Measurements from ENCODE around the gene PRKG1. TPM values are rescaled to one million over a fixed set of nuclear protein-coding genes. Genes with fewer than 3 reads are reported as not detected.

Gene PRKG1
- total RNA-seq, 2 donors from 2014 or later: 1.3 to 2.7 TPM

DNA sequence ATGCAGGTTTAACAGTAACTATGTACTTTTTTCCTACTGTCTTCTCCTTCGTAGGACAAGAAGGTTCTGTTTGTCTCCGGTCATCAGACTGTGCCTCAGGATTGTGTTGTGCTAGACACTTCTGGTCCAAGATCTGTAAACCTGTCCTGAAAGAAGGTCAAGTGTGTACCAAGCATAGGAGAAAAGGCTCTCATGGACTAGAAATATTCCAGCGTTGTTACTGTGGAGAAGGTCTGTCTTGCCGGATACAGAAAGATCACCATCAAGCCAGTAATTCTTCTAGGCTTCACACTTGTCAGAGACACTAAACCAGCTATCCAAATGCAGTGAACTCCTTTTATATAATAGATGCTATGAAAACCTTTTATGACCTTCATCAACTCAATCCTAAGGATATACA, 1242.2 kb downstream of the PRKG1 start:
- peak overlapping the region; percentile 89 for H3K4me3 ChIP-seq (ENCODE audit: low read length)
- H3K9ac ChIP-seq (ENCODE audit: extremely low read depth, low read length, poor library complexity, severe bottlenecking): no peak overlapping the region
- WGBS, 2 experiments (ENCODE audit: insufficient coverage in 1 of 2, insufficient read length in 1 of 2): 92 to 100% methylated on average over 2 to 4 of the region's 4 CpGs
- H3K4me1 ChIP-seq (ENCODE audit: control insufficient read depth, insufficient read depth, low read length): no peaks in the 10 kb centered on the region
- peaks cover 18% of the 10 kb centered on the region for H3K36me3 ChIP-seq (ENCODE audit: control insufficient read depth, insufficient read depth, low read length)
- peaks cover 54% of the 10 kb centered on the region for H3K27me3 Mint-ChIP-seq (ENCODE audit: insufficient read depth)
- no peak overlapping the region for H3K27ac ChIP-seq (ENCODE audit: low read depth, low read length)
- peaks cover 28% of the 10 kb centered on the region for H3K27me3 ChIP-seq (ENCODE audit: control insufficient read depth, insufficient read depth, low read length, poor library complexity, severe bottlenecking)
- no peak for TF ChIP-seq CTCF (conservative IDR thresholded peaks at IDR 0.05)
- peaks cover 7% of the 10 kb centered on the region for H3K36me3 Mint-ChIP-seq (ENCODE audit: low read depth)
- H3K27ac Mint-ChIP-seq: no peak overlapping the region
- no peak for DNase-seq
- H3K9me3 Mint-ChIP-seq: no peaks in the 10 kb centered on the region
- peak overlapping the region; percentile 74 for H3K4me3 Mint-ChIP-seq
- no peaks in the 10 kb centered on the region for H3K9me3 ChIP-seq (ENCODE audit: control insufficient read depth, low read length)
- H3K4me1 Mint-ChIP-seq: peaks cover 23% of the 10 kb centered on the region

GRCh38 chr10:52318136-52318701, 1243.9 kb downstream of the PRKG1 start:
- H3K9me3 Mint-ChIP-seq: no peaks in the 10 kb centered on the region
- H3K36me3 ChIP-seq (ENCODE audit: control insufficient read depth, insufficient read depth, low read length): peaks cover 18% of the 10 kb centered on the region
- H3K9ac ChIP-seq (ENCODE audit: extremely low read depth, low read length, poor library complexity, severe bottlenecking): no peak overlapping the region
- peaks cover 42% of the 10 kb centered on the region for H3K27me3 Mint-ChIP-seq (ENCODE audit: insufficient read depth)
- peaks cover 26% of the 10 kb centered on the region for H3K4me1 Mint-ChIP-seq
- H3K9me3 ChIP-seq (ENCODE audit: control insufficient read depth, low read length): no peaks in the 10 kb centered on the region
- H3K36me3 Mint-ChIP-seq (ENCODE audit: low read depth): peaks cover 7% of the 10 kb centered on the region
- H3K27ac Mint-ChIP-seq: no peak overlapping the region
- H3K4me3 Mint-ChIP-seq: no peak overlapping the region
- DNase-seq: no peak
- TF ChIP-seq CTCF (conservative IDR thresholded peaks at IDR 0.05): no peak
- H3K4me1 ChIP-seq (ENCODE audit: control insufficient read depth, insufficient read depth, low read length): no peaks in the 10 kb centered on the region
- 87 to 100% methylated on average over 1 to 5 of the region's 5 CpGs for WGBS, 2 experiments (ENCODE audit: insufficient coverage in 1 of 2, insufficient read length in 1 of 2)
- peaks cover 18% of the 10 kb centered on the region for H3K27me3 ChIP-seq (ENCODE audit: control insufficient read depth, insufficient read depth, low read length, poor library complexity, severe bottlenecking)
- no peak overlapping the region for H3K4me3 ChIP-seq (ENCODE audit: low read length)
- peak overlapping the region; percentile 8 for H3K27ac ChIP-seq (ENCODE audit: low read depth, low read length)

DNA sequence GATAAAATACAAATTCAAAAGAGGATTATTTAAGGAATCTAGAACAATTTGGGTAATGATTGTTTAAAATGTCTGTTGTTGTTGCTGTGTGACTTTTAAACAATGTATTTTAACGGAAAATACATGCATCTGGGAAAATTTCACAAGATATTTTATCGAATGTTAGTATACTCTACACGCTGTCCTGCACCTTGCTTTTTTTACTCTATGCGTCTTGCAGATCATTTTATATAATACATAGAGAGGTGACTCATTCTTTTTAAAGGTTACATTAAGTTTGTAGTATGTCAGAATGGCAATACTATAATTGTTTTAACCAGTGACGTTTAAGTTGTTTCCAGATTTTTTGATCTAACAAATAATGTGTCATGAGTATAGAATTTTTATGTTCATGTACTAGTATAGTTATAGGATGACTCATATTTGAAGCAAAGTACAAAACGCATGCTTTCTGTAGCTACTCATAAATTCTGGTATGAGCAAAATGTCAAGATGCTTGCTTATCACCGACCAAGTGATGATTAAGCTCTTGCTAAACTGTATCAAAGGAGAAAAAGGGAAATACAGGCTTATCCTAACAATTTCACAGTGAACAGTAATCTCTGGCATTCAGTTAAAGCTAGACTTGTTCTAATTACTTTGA, 1244.7 kb downstream of the PRKG1 start:
- Histone ChIP-seq H3K9me3 (ENCODE audit: control insufficient read depth, low read length) (no peaks in the 10 kb centered on the region), H3K27ac (ENCODE audit: low read depth, low read length) (no peak overlapping the region), H3K4me1 (ENCODE audit: control insufficient read depth, insufficient read depth, low read length) (no peaks in the 10 kb centered on the region), H3K9ac (ENCODE audit: extremely low read depth, low read length, poor library complexity, severe bottlenecking) (no peak overlapping the region), H3K27me3 (ENCODE audit: control insufficient read depth, insufficient read depth, low read length, poor library complexity, severe bottlenecking) (peaks cover 20% of the 10 kb centered on the region), H3K36me3 (ENCODE audit: control insufficient read depth, insufficient read depth, low read length) (peaks cover 18% of the 10 kb centered on the region), H3K4me3 (ENCODE audit: low read length) (no peak overlapping the region)
- H3K27ac Mint-ChIP-seq: no peak overlapping the region
- H3K9me3 Mint-ChIP-seq: no peaks in the 10 kb centered on the region
- TF ChIP-seq CTCF (conservative IDR thresholded peaks at IDR 0.05): no peak
- DNase-seq: no peak
- H3K4me1 Mint-ChIP-seq: peaks cover 23% of the 10 kb centered on the region
- H3K4me3 Mint-ChIP-seq: no peak overlapping the region
- WGBS, 2 experiments (ENCODE audit: insufficient coverage in 1 of 2, insufficient read length in 1 of 2): 85 to 88% methylated on average over 3 to 7 of the region's 7 CpGs
- H3K27me3 Mint-ChIP-seq (ENCODE audit: insufficient read depth): peaks cover 41% of the 10 kb centered on the region
- H3K36me3 Mint-ChIP-seq (ENCODE audit: low read depth): peaks cover 7% of the 10 kb centered on the region
